PC-9 (cell line): ENCODE measurements around the gene ZFAND2B.

Experiments used
- CTCF ChIP-seq: fragments of 200-600 bp; sonication (generic); conservative IDR thresholded peaks from 2 replicates; pipeline ENCODE4 v1.6.1; 2017; ENCODE audit warnings: mixed run types, antibody characterized with exemption, mild to moderate bottlenecking, moderate library complexity
- EZH2 ChIP-seq: fragments of 200-600 bp; sonication (generic); IDR thresholded peaks from 2 replicates; pipeline ENCODE4 v1.8.0; 2017; ENCODE audit warnings: antibody characterized with exemption, low read depth

GRCh38 chr2:219169930-219170654 is 36.5 kb upstream of the ZFAND2B start, which contains the start of gene SLC23A3:
- TF ChIP-seq CTCF (no peak), EZH2 (no peak)
